Measurements from ENCODE around the gene TBC1D22A.
"Not testable (repeated sequence)": the region's sequence is repeated elsewhere in the genome, so short reads cannot be mapped to it uniquely, and the experiment has no call there.

TBC1D22A gene

DNA sequence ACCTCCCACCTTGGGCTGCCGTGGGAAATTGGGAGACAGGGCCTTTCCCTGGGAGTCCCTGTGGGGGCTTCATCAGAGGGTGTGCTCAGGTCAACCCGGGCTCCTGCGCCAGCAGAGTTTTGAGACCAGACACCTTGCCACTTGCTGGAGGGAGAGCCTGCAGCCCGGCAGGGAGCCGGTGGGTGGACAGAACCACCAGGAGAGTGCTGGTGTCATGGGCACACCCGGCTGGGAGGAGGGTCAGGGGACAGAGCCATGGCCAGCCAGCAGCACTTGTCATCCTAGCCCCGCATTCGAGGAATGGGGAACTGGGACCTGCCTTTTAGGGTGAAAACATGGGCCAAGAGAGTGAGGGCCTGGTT is 209.3 kb downstream of the TBC1D22A start:
- no peak for DNase-seq (ENCODE audit: low read depth in 1 of 2, low spot score in 1 of 2)
- TF ChIP-seq JUND (IDR thresholded peaks at IDR 0.05; ENCODE audit: low read depth): no peak
- in situ Hi-C loops (cut with HindIII; ENCODE audit: low pct_unique_long_range_greater_than_20kb, low sequenced_read_pairs): no loop called here

DNA sequence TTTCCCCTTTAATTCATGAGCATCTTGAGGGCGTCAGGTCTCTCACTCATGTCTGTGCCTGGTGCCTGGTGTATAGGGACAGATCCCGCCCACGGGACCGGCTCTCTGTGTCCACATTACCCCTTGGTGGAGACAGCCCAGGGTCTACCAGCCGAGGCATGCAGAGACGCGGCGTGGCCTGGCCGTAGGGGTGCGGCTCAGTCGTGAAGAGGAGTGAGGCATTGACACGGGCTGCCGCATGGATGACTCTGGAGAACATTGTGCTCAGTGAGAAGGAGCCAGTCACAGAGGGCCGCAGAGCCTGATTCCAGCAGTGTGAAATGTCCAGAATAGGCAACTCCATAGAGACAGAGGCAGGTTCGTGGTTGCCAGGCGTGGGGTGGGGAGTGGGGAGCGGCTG is 209.8 kb downstream of the TBC1D22A start:
- TF ChIP-seq JUND (IDR thresholded peaks at IDR 0.05; ENCODE audit: low read depth): no peak
- in situ Hi-C loops (cut with HindIII; ENCODE audit: low pct_unique_long_range_greater_than_20kb, low sequenced_read_pairs): no loop called here
- DNase-seq (ENCODE audit: low read depth in 1 of 2, low spot score in 1 of 2): no peak

DNA sequence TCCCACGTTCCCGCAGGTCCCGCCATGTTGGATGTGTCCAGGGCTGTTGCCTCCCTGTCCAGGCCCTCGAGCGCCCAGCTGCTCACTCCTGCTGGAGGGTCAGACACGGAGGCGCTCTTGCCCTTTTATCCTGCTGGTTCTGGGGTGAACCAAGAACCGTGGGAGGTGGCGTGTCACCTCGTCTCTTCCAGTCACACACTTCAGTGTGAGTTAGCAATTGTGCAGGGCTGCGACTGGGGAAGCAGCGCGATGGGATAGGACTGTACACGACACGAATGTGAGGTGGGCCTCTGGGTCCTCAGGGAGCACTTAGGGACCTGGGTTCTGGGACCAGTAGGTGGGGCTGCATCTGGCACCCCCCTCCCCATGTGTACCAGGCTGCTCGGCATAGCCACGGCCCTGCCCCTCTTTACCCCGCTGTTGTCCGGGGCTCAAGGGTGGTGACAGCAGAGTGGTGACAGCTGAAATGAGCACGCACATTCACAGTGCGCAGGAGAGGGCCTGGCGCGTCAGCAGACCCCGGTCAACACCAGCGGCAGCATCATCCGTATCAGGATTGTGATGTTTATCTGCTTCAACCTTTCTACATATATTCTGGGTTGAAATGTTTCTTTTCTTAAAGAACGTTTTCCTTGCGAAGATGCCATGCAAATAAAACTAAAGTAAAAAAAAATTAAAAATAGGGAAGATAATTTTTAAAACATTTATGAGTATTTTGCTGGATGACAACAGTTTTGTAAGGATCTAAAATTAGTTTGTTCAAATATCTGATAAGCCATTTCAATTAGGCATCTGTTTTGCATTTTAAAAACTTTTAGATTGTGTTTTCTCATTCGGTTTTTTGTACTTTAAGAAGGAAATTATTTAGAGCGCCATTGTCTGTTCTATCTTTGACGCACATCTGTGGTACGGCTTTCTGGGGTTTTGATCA is 210.7 kb downstream of the TBC1D22A start:
- no peak for DNase-seq (ENCODE audit: low read depth in 1 of 2, low spot score in 1 of 2)
- TF ChIP-seq JUND (IDR thresholded peaks at IDR 0.05; ENCODE audit: low read depth): no peak
- in situ Hi-C loops (cut with HindIII; ENCODE audit: low pct_unique_long_range_greater_than_20kb, low sequenced_read_pairs): no loop called here

DNA sequence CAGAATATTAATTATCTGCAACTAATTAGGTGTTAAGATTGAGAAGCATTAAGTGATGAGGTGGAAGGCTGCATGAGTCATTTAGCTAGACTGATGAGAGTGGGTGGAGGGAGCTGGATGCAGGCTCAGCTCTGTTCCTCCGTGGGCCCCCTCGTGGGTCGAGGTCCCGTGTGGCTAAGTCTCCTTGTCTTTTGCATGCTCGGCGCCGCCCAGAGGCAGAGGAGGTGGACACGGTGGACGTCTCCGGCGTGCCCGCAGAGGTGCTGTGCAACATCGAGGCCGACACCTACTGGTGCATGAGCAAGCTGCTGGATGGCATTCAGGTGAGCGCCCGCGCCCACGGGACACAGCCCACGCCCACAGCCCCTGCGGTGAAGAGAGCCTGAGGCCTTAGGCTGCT is 211.6 kb downstream of the TBC1D22A start:
- no peak for DNase-seq (ENCODE audit: low read depth in 1 of 2, low spot score in 1 of 2)
- in situ Hi-C loops (cut with HindIII; ENCODE audit: low pct_unique_long_range_greater_than_20kb, low sequenced_read_pairs): no loop called here
- no peak for TF ChIP-seq JUND (IDR thresholded peaks at IDR 0.05; ENCODE audit: low read depth)

DNA sequence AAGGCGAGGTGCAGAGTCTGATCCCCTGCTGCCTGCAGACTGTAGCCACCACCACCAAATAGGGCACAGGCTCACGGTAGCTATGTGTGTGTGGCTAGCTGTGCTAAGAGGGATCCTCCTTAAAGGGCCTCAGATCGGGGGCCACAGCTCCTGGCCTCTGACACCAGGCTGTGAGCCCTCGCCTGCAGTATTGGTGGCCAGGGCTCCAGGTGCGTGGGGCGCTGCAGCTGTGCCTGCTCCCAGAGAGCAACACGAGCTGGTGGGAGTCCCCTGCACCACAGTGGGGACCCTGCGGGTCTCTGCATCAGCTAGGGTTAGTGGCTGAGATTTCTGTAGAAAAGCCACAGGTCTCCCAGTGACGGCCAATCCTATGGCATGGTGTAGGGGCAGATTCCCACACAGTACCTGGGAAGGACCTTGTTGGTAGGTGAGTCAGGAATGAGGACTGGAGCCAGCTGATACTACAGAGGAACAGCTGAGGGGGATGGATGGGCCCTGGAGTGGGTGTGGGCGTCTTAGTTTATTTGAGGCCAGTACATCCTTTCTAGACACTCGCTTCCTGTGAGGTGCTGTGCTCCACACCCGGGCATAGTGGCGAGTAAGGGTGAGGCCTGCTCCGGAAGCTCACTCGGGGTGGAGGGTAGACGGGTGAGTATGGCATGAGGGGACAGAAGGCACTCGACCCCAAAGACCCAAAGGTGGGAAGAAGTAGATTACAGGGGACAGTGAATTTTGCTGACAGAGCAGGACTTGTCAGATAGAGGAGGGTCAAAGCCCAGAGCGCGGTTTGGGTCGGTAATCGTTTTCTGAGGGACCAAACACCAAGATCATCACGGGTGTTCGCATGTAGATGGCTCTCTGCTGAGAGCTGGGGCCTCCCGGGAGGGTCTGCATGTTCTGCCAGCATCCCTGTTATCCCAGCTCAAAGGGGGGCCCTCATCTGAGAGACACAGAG is 212.5 kb downstream of the TBC1D22A start:
- in situ Hi-C loops (cut with HindIII; ENCODE audit: low pct_unique_long_range_greater_than_20kb, low sequenced_read_pairs): no loop called here
- TF ChIP-seq JUND (IDR thresholded peaks at IDR 0.05; ENCODE audit: low read depth): no peak
- no peak for DNase-seq (ENCODE audit: low read depth in 1 of 2, low spot score in 1 of 2)

DNA sequence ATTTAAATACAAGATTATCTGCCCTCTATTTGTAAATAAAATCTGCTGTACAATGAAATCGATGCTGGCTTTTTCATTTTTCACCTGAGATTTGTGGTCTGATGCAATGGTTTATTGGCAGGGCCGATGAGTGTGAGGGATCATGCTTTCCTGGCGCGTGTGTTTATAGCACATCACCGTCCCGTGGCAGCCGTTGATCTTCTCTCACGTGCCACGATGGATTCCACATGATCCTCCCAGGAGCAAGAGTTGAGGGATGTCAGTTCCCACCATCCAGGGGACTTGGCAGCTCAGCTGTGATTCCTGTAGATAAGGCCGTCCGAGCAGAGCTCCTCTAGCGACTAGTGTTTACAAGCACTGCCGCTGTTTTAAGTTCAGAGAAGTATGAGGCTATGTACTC is 213.7 kb downstream of the TBC1D22A start:
- no peak for TF ChIP-seq JUND (IDR thresholded peaks at IDR 0.05; ENCODE audit: low read depth)
- in situ Hi-C loops (cut with HindIII; ENCODE audit: low pct_unique_long_range_greater_than_20kb, low sequenced_read_pairs): no loop called here
- no peak for DNase-seq (ENCODE audit: low read depth in 1 of 2, low spot score in 1 of 2)

DNA sequence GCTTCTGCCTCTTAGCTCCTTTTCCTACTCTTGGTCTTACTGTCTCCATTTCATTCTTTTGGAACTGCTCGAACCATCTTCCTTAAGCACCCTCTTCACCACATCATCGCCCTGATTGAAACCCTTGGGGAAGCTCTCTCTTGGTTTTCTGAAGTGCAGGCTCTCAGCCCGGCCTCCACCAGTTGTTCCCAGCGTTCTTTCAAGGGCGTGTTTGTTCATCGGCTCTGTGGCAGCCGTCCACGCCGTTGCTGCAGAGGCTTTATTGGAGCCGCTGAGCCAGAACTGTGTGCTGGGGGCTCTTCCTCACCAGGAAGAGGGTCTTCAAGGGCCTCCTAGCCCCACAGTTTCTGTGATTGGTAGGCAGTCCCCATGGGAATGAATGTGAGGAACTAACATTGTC is 214.1 kb downstream of the TBC1D22A start:
- no peak for DNase-seq (ENCODE audit: low read depth in 1 of 2, low spot score in 1 of 2)
- in situ Hi-C loops (cut with HindIII; ENCODE audit: low pct_unique_long_range_greater_than_20kb, low sequenced_read_pairs): no loop called here
- TF ChIP-seq JUND (IDR thresholded peaks at IDR 0.05; ENCODE audit: low read depth): no peak

DNA sequence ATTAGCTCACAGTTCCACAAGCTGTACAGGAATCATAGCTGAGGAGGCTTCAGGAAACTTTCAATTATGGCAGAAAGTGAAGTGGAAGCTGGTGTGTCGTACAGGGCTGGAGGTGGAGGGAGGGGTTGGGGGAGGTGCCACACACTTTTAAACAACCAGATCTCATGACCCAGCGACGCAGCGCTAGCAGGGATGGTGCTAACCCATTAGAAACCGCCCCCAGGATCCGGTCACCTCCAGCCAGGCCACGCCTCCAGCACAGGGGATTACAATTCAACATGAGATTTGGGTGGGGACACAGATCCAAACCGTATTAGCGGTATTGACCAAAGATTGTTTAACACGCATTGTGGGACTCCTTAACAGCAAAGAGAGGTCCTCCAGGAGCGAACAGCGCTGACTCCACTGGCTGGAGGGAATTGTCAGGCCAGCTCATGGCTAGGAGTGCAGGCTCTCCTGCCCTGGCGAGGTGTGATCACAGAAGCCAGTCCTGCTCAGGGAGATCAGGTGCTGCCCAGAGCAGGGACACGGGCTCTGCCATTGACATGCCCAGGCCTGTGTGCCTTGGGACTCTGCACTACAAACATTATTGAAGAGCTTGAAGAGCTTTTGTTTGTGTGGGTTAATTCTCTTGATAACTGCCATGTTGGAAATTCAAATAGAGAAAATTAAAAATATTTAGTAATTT is 215.3 kb downstream of the TBC1D22A start:
- TF ChIP-seq JUND (IDR thresholded peaks at IDR 0.05; ENCODE audit: low read depth): no peak
- in situ Hi-C loops (cut with HindIII; ENCODE audit: low pct_unique_long_range_greater_than_20kb, low sequenced_read_pairs): no loop called here
- DNase-seq (ENCODE audit: low read depth in 1 of 2, low spot score in 1 of 2): no peak

DNA sequence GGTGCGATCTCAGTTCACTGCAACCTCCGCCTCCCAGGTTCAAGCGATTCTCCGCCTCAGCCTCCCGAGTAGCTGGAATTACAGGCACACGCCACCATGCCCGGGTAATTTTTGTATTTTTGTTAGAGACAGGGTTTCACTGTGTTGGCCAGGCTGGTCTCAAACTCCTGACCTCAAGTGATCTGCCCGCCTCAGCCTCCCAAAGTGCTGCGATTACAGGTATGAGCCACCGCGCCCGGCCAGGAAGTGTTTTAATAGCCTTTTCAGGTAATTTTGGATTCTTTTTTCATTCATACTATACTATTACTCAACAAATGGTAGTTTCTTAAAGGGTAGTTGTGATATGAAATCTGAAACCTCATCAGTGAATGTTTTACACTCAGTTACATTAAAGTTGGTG is 216.2 kb downstream of the TBC1D22A start:
- in situ Hi-C loops (cut with HindIII; ENCODE audit: low pct_unique_long_range_greater_than_20kb, low sequenced_read_pairs); DNase-seq (ENCODE audit: low read depth in 1 of 2, low spot score in 1 of 2): not testable (repeated sequence)

DNA sequence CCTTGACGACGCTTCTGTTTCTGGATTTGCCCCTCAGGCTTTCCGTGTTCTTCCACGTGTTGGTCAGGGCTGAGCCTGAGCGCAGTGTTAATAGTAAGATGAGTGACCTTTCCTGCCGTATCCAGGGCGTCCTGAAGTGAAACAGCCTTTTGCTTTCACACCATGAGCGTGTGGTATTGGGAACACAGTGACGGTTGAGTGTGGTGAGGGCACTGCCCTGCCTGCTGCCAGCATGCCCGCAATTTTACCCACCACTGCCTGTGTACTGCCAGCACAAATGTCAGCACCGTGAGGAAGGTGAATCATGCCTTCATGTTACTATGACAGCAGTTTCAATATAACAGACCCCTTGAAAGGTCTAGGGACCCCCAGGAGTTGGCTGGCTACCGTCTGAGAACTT is 217.1 kb downstream of the TBC1D22A start:
- no peak for DNase-seq (ENCODE audit: low read depth in 1 of 2, low spot score in 1 of 2)
- in situ Hi-C loops (cut with HindIII; ENCODE audit: low pct_unique_long_range_greater_than_20kb, low sequenced_read_pairs): no loop called here
- no peak for TF ChIP-seq JUND (IDR thresholded peaks at IDR 0.05; ENCODE audit: low read depth)

DNA sequence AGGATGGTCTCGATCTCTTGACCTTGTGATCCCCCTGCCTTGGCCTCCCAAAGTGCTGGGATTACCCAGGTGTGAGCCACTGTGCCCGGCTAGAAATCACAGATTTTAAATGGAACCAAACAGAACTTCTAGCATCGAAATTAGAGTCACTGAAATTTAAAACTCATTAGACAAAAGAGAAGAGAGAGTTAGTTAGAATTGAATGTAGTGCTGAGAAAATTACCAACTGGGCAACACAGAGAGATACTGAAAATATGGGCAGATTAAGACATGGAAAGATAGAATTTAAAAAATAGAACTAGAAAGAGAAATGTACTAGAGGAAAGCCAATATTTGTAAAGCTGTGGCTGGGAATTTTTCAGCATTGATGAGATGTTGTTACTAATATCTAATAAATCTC is 217.9 kb downstream of the TBC1D22A start:
- no peak for DNase-seq (ENCODE audit: low read depth in 1 of 2, low spot score in 1 of 2)
- no peak for TF ChIP-seq JUND (IDR thresholded peaks at IDR 0.05; ENCODE audit: low read depth)
- in situ Hi-C loops (cut with HindIII; ENCODE audit: low pct_unique_long_range_greater_than_20kb, low sequenced_read_pairs): no loop called here

DNA sequence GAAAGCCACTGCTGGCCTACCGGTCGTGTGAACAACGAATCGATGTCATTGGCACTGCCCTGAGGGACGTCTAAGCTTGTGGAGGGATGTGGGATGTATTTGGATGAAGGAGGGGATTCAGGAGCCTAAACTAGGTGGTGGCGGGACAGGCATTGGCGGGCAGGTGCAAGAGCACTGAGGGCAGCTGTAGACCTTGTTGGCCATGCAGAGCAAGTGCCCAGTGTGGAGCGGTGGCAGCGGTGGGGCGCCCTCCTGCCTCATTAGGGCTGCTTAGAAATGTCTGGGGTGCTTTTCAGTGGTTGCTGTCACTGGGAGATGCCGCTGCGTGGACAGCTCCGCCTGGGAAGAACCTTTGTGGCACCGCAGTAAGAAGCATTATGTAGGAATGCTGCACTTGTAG is 220.2 kb downstream of the TBC1D22A start:
- no peak for TF ChIP-seq JUND (IDR thresholded peaks at IDR 0.05; ENCODE audit: low read depth)
- in situ Hi-C loops (cut with HindIII; ENCODE audit: low pct_unique_long_range_greater_than_20kb, low sequenced_read_pairs): no loop called here

More for the DNA sequence above, 220.2 kb downstream of the TBC1D22A start:
- DNase-seq (ENCODE audit: low read depth in 1 of 2, low spot score in 1 of 2): no peak

All from T47D (cell line).